ENCODE data around the gene RBCK1. TPM values are rescaled to one million over a fixed set of nuclear protein-coding genes. Genes with fewer than 3 reads are reported as not detected.
"Not testable (repeated sequence)": the region's sequence is repeated elsewhere in the genome, so short reads cannot be mapped to it uniquely, and the experiment has no call there.

Gene RBCK1
- total and polyA plus RNA-seq, 4 donors, result 52.8 to 118 (median 67.0) TPM

- Histone ChIP-seq H3K4me3 (ENCODE audit: low read length in 2 of 2) (no peak overlapping the region), H3K27me3 (ENCODE audit: control insufficient read depth in 1 of 2, insufficient read depth in 2 of 2, low read length in 1 of 2) (no peaks in the 10 kb centered on the region), H3K36me3 (ENCODE audit: control insufficient read depth in 1 of 2, insufficient read depth in 2 of 2, low read length in 1 of 2) (peaks cover 4 to 10% of the 10 kb centered on the region in 2 donors), H3K4me1 (ENCODE audit: control insufficient read depth in 1 of 2, insufficient read depth in 2 of 2, low read length in 2 of 2) (no peaks in the 10 kb centered on the region), H3K27ac (ENCODE audit: low read depth in 1 of 2, low read length in 2 of 2) (no peak overlapping the region), H3K9me3 (ENCODE audit: control insufficient read depth, low read length) (no peaks in the 10 kb centered on the region)
- DNase-seq (no peak), ATAC-seq (ENCODE audit: low FRiP score) (no peak)
- 50 to 69% methylated on average over 3 of the region's 3 CpGs for WGBS, 2 donors
- intact Hi-C loops (cut with DNase I), result no loop called here
These were observed 36.0 kb downstream of the RBCK1 start for GRCh38 chr20:444117-444516.

- Histone ChIP-seq H3K4me1 (ENCODE audit: control insufficient read depth in 1 of 2, insufficient read depth in 2 of 2, low read length in 2 of 2) (no peaks in the 10 kb centered on the region), H3K4me3 (ENCODE audit: low read length in 2 of 2) (no peak overlapping the region), H3K9me3 (ENCODE audit: control insufficient read depth, low read length) (no peaks in the 10 kb centered on the region), H3K27me3 (ENCODE audit: control insufficient read depth in 1 of 2, insufficient read depth in 2 of 2, low read length in 1 of 2) (no peaks in the 10 kb centered on the region), H3K27ac (ENCODE audit: low read depth in 1 of 2, low read length in 2 of 2) (no peak overlapping the region), H3K36me3 (ENCODE audit: control insufficient read depth in 1 of 2, insufficient read depth in 2 of 2, low read length in 1 of 2) (peaks cover 4 to 10% of the 10 kb centered on the region in 2 donors)
- DNase-seq (no peak), ATAC-seq (ENCODE audit: low FRiP score) (no peak)
- intact Hi-C loops (cut with DNase I), result no loop called here
- WGBS, 2 donors, result 65 to 69% methylated on average over 12 of the region's 12 CpGs
These were observed 36.8 kb downstream of the RBCK1 start for GRCh38 chr20:444862-445426.

- Histone ChIP-seq H3K4me1 (ENCODE audit: control insufficient read depth in 1 of 2, insufficient read depth in 2 of 2, low read length in 2 of 2) (no peaks in the 10 kb centered on the region), H3K36me3 (ENCODE audit: control insufficient read depth in 1 of 2, insufficient read depth in 2 of 2, low read length in 1 of 2) (peaks cover 4 to 8% of the 10 kb centered on the region in 2 donors), H3K9me3 (ENCODE audit: control insufficient read depth, low read length) (no peaks in the 10 kb centered on the region), H3K27me3 (ENCODE audit: control insufficient read depth in 1 of 2, insufficient read depth in 2 of 2, low read length in 1 of 2) (no peaks in the 10 kb centered on the region), H3K27ac (ENCODE audit: low read depth in 1 of 2, low read length in 2 of 2) (no peak overlapping the region), H3K4me3 (ENCODE audit: low read length in 2 of 2) (no peak overlapping the region)
- ATAC-seq (ENCODE audit: low FRiP score) (no peak), DNase-seq (no peak)
- intact Hi-C loops (cut with DNase I), result no loop called here
- 68 to 76% methylated on average over 5 of the region's 5 CpGs for WGBS, 2 donors
These were observed 37.6 kb downstream of the RBCK1 start for GRCh38 chr20:445514-446336.

- WGBS, 2 donors, result 86 to 88% methylated on average over 11 of the region's 11 CpGs
- ATAC-seq (ENCODE audit: low FRiP score), result not testable (repeated sequence)
These were observed 43.9 kb downstream of the RBCK1 start for GRCh38 chr20:452021-452420.

GRCh38 chr20:454951-455350 is 46.9 kb downstream of the RBCK1 start:
- Histone ChIP-seq H3K36me3 (ENCODE audit: control insufficient read depth in 1 of 2, insufficient read depth in 2 of 2, low read length in 1 of 2) (peaks cover 0 to 2% of the 10 kb centered on the region in 2 donors), H3K27ac (ENCODE audit: low read depth in 1 of 2, low read length in 2 of 2) (no peak overlapping the region), H3K4me1 (ENCODE audit: control insufficient read depth in 1 of 2, insufficient read depth in 2 of 2, low read length in 2 of 2) (no peaks in the 10 kb centered on the region), H3K27me3 (ENCODE audit: control insufficient read depth in 1 of 2, insufficient read depth in 2 of 2, low read length in 1 of 2) (no peaks in the 10 kb centered on the region), H3K9me3 (ENCODE audit: control insufficient read depth, low read length) (no peaks in the 10 kb centered on the region), H3K4me3 (ENCODE audit: low read length in 2 of 2) (no peak overlapping the region)
- intact Hi-C loops (cut with DNase I), result no loop called here
- no peak for DNase-seq
- no peak for ATAC-seq (ENCODE audit: low FRiP score)
- 76 to 77% methylated on average over 3 of the region's 3 CpGs for WGBS, 2 donors

More at GRCh38 chr20:452021-452420, 43.9 kb downstream of the RBCK1 start:
- H3K9me3 ChIP-seq (ENCODE audit: control insufficient read depth, low read length); DNase-seq; H3K36me3 ChIP-seq (ENCODE audit: control insufficient read depth in 1 of 2, insufficient read depth in 2 of 2, low read length in 1 of 2); H3K4me1 ChIP-seq (ENCODE audit: control insufficient read depth in 1 of 2, insufficient read depth in 2 of 2, low read length in 2 of 2); H3K4me3 ChIP-seq (ENCODE audit: low read length in 2 of 2); H3K27me3 ChIP-seq (ENCODE audit: control insufficient read depth in 1 of 2, insufficient read depth in 2 of 2, low read length in 1 of 2); H3K27ac ChIP-seq (ENCODE audit: low read depth in 1 of 2, low read length in 2 of 2); intact Hi-C loops (cut with DNase I): not testable (repeated sequence)

- H3K36me3 ChIP-seq (ENCODE audit: control insufficient read depth in 1 of 2, insufficient read depth in 2 of 2, low read length in 1 of 2), result peaks cover 0 to 2% of the 10 kb centered on the region in 2 donors
- no peak overlapping the region for H3K4me3 ChIP-seq (ENCODE audit: low read length in 2 of 2)
- H3K9me3 ChIP-seq (ENCODE audit: control insufficient read depth, low read length), result no peaks in the 10 kb centered on the region
- peaks cover 2 to 3% of the 10 kb centered on the region in 2 donors for H3K4me1 ChIP-seq (ENCODE audit: control insufficient read depth in 1 of 2, insufficient read depth in 2 of 2, low read length in 2 of 2)
- no peak overlapping the region for H3K27ac ChIP-seq (ENCODE audit: low read depth in 1 of 2, low read length in 2 of 2)
- ATAC-seq (ENCODE audit: low FRiP score), result no peak
- H3K27me3 ChIP-seq (ENCODE audit: control insufficient read depth in 1 of 2, insufficient read depth in 2 of 2, low read length in 1 of 2), result no peaks in the 10 kb centered on the region
- DNase-seq, result no peak
- intact Hi-C loops (cut with DNase I), result no loop called here
- 51 to 56% methylated on average over 6 of the region's 6 CpGs for WGBS, 2 donors
These were observed 50.7 kb downstream of the RBCK1 start for GRCh38 chr20:458776-459175.

GRCh38 chr20:460180-460579 is 52.1 kb downstream of the RBCK1 start:
- no peak for ATAC-seq (ENCODE audit: low FRiP score)
- DNase-seq, result no peak
- Histone ChIP-seq H3K27me3 (ENCODE audit: control insufficient read depth in 1 of 2, insufficient read depth in 2 of 2, low read length in 1 of 2) (no peaks in the 10 kb centered on the region), H3K4me3 (ENCODE audit: low read length in 2 of 2) (no peak overlapping the region), H3K27ac (ENCODE audit: low read depth in 1 of 2, low read length in 2 of 2) (no peak overlapping the region), H3K4me1 (ENCODE audit: control insufficient read depth in 1 of 2, insufficient read depth in 2 of 2, low read length in 2 of 2) (peaks cover 2 to 3% of the 10 kb centered on the region in 2 donors), H3K36me3 (ENCODE audit: control insufficient read depth in 1 of 2, insufficient read depth in 2 of 2, low read length in 1 of 2) (peaks cover 0 to 2% of the 10 kb centered on the region in 2 donors), H3K9me3 (ENCODE audit: control insufficient read depth, low read length) (no peaks in the 10 kb centered on the region)
- intact Hi-C loops (cut with DNase I), result loop anchor here in 1 of 2 donors (5.0 kb wide), 1 partner anchor 53 kb away; the partner anchor contains the start of gene RBCK1
- 28 to 34% methylated on average over 3 of the region's 3 CpGs for WGBS, 2 donors

- Histone ChIP-seq H3K36me3 (ENCODE audit: control insufficient read depth in 1 of 2, insufficient read depth in 2 of 2, low read length in 1 of 2) (peaks cover 0 to 2% of the 10 kb centered on the region in 2 donors), H3K4me1 (ENCODE audit: control insufficient read depth in 1 of 2, insufficient read depth in 2 of 2, low read length in 2 of 2) (peaks cover 2 to 3% of the 10 kb centered on the region in 2 donors), H3K4me3 (ENCODE audit: low read length in 2 of 2) (no peak overlapping the region), H3K27me3 (ENCODE audit: control insufficient read depth in 1 of 2, insufficient read depth in 2 of 2, low read length in 1 of 2) (no peaks in the 10 kb centered on the region), H3K27ac (ENCODE audit: low read depth in 1 of 2, low read length in 2 of 2) (peak overlapping the region in 1 of 2 donors; percentile 33), H3K9me3 (ENCODE audit: control insufficient read depth, low read length) (no peaks in the 10 kb centered on the region)
- DNase-seq (no peak), ATAC-seq (ENCODE audit: low FRiP score) (no peak)
- 41 to 46% methylated on average over 2 of the region's 2 CpGs for WGBS, 2 donors
- intact Hi-C loops (cut with DNase I), result loop anchor here in 1 of 2 donors (5.0 kb wide), 1 partner anchor 53 kb away; the partner anchor contains the start of gene RBCK1
These were observed 52.6 kb downstream of the RBCK1 start for GRCh38 chr20:460707-461106.

All from aorta (tissue), 5 donors.